NCI-H2196 (cell line): ENCODE data around the gene TMEM269.

ENCODE experiments used
- DNase-seq: peaks from one replicate; lab custom pipeline; 2025; ENCODE audit not compliant: unreplicated experiment; lab: John Stamatoyannopoulos, UW

TMEM269 gene, protein sequence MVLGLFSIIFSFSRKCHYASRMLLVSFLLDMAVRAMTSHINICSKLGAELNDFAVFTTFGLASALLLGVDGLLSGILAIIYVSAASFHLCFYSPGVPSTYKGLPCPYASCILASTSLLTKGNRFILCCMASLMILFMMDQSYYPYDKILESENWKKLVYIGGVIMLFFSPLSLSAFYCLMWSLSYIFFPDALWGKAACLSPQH

DNA sequence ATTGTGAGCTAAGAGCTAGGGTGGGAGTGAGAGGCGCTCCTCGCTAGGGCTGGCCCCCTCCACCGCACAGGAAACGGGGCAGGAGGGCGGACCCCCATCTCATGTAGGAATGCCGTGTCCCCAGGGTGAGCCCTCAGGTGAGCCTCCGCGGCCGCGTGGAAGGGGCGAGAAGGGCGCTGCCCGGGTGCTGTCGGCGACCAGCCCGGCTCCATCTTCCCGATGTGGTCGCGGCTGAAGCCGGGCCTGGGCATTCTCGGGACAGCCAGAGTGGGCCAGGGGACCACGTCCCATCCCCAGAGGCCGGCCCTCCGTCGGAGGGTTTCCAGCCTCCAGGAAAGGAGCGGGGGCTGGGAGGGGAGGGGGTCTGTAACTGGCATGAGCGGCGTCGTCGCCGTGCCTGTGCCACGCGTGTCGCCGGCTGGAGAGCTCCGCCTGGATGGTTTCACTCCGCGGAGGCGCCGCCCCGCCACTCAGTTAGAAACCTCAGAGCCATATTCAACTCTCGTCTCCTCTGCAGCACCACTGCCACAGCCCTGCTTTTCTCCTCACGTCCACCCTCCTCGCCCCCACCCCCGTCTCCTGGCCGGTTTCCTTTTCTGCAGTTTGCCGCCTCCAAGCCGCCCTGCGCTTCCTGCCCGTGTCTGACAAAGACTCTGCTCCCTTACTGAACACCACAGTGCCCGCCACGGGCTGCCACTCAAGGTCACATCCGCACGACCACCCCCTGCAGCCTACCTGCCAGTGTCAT, at the start of gene TMEM269:
TMEM269 (plus strand) TSS at position 46 of the 748 bp plus-strand sequence. CDS start 4,903 bp downstream, outside the sequence.
- no peak for DNase-seq

DNA sequence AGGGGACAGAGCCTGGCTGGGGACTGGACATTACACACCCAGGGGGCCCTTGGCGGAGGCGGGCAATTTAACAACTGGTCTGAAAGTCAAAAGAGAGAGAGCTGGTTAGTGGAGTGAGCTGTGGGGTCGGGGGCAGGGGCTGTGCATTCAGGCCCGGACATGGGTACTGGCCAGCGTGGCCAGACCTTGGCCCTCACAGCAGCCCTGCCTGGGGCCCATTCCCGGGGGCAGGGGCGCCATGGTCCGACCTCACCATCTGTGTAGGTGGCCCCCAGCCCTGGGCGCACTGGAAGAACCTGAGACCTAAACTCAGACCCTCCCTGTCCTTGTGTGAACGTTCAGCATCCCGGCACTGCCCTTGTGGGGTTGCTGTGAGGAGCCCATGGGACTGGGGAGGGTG, 49.7 kb upstream of the TMEM269 start:
- no peak for DNase-seq

DNA sequence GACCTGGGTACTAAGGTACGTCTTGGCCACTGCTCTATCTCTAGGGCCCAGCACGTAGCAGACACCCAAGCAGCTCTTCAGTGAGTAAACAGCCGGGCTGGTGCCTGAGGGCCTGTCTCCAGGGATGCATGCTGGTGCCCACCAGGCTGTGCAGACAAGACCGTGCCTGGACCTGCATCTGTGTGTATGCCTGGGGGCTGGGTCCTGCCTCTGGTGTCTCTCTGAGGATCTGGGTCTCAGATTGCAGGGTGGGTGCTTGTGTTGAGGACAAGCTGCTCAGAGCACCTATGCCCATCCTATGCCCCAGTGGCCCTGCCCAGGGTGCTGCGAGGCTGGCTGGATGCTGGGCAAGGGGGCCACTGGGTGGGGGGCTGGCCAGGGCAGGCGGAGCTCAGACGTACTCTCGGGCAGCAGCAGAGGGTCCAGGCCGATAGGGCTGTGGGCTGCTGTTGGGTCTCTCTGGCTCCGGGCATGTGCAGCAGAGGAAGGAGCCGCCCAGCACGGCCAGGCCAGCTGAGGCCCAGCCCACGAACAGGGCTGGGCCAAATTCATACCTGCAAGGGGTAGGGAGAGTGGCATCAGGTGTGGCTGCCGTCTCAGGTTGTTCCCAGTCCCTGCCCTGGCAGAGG, 49.2 kb upstream of the TMEM269 start:
- no peak for DNase-seq

DNA sequence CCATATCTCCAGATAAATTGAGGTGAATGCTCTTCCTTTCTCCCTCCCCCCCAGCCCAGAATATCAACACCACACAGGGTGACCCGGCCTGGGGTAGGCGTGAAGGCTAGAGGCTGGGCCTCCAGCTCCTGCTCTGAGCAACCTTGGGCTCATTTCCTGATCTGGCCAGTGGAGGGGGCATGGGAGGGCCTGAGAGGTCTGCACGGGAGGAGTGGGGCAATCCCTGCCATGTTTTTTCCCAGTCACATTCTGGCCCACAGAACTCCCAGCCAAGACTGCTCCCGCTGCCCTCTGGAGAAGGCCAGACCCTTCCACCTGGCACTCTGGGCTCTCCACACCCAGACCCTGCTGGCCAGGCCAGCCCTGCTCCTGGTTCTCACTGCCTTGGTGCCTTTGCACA, 48.6 kb upstream of the TMEM269 start:
- peak; percentile 11 for DNase-seq

- no peak for DNase-seq
These were observed 48.1 kb upstream of the TMEM269 start for GRCh38 chr1:42736571-42737200.

DNA sequence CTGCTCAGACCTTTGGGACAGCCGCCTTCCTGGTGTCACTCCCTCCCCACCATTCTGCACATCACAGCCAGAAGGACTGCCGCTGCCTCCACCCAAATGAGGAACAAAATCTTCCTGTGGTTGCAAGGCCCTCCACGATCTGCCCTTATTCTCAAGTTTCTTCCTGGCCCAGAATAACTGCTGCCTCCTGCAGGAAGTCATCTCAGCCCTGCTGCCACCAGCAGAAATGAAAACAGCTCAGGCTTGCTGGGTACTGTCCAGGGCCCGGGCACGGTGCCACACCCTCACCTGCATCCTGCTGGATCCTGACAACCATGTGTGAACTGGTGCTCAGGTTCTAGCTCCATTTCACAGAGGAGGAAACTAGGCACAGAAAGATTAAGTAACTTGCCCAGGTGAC, 47.5 kb upstream of the TMEM269 start:
- peak; percentile 78 for DNase-seq

- no peak for DNase-seq
These were observed 46.7 kb upstream of the TMEM269 start for GRCh38 chr1:42737986-42738677.

DNA sequence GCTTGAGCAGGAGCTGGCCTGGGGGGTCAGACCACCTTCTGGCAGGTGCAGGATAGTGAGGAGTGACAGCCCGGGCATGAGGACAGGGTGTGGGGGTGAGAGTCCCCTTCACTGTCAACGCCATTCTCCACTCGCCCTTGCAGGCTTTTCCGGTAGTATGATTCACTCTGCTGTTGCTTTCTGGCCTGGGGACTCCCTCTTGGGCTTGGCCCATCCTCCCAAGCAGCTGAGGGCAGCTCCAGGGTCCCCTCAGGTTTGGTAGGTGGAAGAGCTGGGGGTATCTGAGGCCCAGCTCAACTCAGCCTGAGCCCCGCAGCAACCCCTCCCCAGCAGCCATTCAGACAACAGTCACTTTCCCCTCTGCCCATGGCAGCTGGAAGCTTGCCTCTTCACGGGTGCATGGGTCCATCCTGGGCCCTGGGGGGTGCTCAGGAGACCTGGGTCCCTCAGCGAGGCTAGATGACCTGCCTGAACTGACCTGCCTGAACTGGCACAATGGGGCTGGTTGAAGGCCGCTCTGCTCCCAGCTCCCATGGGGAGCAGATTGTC, 46.0 kb upstream of the TMEM269 start:
- DNase-seq, result no peak

DNA sequence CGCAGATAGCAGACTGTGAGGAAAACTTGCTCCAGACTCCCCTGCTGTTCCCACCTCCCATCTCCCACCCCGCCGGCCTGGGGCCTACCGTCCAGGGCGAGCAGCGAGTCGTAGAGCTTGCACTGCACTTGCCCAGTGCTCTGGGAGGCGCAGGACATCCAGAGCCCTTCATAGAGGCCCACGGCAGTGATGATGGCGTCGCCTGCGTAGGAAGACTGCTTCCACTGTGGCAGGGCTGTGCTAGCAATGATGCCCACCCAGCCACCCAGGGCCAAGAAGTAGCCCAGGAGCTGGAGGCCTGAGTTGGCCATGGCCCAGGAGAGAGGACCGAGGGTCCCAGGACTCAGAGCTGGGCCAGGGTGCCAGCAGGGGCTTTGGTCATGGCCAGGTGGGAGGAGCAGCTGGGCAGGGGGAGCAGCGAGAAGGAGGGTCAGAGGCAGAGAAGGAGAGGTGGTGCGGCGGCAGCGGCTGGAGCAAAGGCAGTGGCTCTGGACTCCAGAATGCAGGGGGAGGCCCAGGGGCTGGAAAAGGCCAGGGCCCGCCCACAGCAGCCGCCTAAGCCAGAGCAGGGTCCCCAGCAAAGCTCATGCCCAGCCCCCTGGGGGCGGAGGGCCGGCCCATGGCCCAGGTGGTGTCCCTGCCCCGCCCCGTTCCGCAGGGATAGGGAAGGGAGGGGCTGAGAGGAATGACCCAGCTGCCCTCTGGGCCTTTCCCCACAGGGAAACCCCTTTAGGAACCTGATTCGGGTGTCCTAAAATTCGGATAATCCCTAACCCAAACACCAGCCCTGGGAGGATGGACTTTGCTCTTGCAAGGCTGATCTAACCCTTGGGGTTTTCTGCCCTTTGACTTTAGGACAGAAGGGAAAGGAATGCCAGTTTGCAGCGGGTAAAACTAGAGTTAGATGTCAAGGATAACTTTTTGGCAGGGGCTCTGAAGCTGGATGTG, 44.8 kb upstream of the TMEM269 start, which contains the start of gene CLDN19:
CLDN19 (minus strand) TSS at position 484 of the 948 bp plus-strand sequence; CDS start at position 311, 173 bp downstream.
- DNase-seq, result no peak

GRCh38 chr1:42740851-42741580, 43.8 kb upstream of the TMEM269 start:
- DNase-seq, result no peak

GRCh38 chr1:42741706-42742105, 43.1 kb upstream of the TMEM269 start:
- DNase-seq, result no peak

DNA sequence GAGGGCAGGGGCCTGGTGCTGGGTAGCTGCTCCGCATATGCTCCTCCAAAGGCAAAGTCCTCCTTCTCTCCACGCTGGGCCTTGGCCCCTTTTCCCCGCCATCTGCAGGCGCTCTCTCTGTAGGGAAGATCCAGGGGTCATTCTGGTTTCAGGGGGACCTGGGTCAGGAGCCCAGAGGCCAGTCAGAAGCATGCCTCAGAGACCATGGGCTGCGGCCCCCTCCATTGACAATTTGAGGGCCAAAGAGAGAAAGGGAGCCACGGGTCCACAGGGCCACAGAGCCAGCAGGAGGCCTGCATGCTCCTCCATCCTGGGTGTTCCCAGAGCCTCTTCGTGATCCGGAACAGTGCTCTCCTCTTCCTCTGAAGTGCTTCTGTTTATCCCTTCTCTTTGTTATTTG, 42.6 kb upstream of the TMEM269 start:
- no peak for DNase-seq

DNA sequence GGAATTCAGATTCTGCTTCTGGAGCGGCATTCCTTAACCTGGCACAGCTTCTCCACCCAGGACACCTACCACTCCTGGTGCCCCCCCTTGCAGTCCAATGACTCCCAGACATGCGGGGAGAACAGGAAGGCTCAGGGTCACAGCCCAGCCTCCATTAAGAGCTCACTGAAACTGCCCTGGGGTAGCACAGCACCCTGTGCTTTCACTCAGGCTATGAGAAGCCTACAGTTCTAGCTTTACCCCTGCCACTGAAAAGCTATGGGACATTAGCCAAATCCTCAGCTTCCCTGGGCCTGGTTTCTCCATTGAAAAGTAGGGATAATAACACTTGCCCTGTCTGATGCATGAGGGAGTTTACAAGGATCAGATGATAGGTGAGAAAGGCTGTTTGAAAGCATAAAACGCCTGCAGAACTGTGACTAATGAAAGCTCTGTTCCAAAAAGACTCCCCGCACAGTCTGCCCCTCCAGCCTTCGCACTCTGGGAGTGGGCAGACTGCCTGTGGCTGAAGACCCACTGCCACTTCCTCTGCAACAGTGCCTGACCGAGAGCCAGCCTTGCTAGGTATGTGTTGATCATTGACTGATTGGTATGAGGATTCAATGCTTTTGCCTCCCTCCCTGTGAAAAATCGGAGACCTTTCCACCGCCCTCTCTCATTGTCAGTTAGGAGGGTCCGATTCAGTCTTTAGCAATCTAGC, 42.0 kb upstream of the TMEM269 start:
- no peak for DNase-seq

DNA sequence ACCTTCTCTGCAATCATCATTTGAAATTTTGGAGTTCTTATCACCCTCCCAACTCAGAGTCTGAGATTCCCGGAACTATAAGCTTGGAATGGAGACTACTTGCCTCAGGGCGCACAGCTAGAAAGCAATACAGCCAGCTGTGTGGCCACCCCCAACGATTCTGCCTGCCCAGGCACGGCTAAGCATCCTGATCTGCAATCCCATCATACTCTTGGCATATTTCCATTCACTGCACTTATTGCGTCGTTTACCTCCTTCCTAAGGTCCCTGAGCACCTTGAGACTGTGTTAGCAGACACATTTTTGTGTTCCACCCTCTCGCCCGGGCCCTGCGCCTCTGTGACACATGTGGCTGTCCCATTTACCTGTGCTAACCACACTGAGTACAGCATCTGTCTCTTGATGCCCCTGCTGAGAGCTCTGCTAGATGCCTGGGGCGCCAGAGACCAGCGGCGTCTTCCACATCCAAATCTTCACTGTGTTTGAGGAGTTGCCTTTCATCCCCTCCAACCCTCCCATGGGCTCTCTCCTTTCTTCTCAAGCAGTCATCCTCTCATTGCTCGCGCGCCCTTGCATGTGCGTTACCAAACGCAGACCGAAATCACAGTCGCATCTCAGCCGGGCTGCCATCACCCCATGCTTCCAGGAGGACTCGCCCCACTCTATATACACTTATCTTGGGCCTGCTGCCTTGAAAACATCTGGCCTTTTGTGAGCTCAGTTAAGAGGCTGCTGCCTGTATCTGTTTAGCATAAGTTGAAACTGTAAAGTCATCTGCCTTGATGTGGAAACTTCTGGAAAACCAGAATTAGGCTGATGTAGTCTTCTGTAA, 41.3 kb upstream of the TMEM269 start:
- DNase-seq, result no peak

- no peak for DNase-seq
These were observed 40.7 kb upstream of the TMEM269 start for GRCh38 chr1:42744148-42744413.

DNA sequence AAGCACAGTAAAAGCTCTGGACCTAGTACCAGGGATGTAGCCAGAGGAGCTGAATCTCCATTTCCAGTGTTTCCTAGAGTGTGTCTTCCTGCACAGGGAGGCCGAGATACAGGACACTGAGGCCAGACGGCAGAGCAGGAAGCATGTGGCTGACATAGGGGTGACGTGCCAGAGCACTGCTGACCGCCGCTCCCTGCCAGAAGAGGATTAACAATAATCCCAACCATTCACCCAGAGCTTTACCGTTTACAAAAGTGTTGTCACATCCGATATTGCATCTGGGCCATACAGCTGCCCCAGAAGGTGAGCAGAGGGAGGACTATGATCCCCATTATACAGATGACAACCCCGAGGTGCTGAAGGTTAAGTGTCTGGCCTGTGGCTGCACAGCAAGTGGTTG, 38.9 kb upstream of the TMEM269 start:
- DNase-seq, result no peak

- no peak for DNase-seq
These were observed 38.2 kb upstream of the TMEM269 start for GRCh38 chr1:42746436-42747105.
